Activated CD4-positive, alpha-beta T cell treated with anti-CD3 and anti-CD28 coated beads, Interleukin-2, amount 50 U/mL, for 24 hours (primary cell): Measurements from ENCODE around the gene LASP1.

Experiments
- DNase-seq, 2 donors: peaks; one replicate each; pipeline ENCODE4 v3.0.0-alpha.2; 2020; ENCODE audit warnings: low read depth in 1 of 2, low spot score in 1 of 2

Gene LASP1

GRCh38 chr17:38868817-38869525, 887 bp upstream of the LASP1 start:
- peak; percentile 93 to 96 for DNase-seq

DNA sequence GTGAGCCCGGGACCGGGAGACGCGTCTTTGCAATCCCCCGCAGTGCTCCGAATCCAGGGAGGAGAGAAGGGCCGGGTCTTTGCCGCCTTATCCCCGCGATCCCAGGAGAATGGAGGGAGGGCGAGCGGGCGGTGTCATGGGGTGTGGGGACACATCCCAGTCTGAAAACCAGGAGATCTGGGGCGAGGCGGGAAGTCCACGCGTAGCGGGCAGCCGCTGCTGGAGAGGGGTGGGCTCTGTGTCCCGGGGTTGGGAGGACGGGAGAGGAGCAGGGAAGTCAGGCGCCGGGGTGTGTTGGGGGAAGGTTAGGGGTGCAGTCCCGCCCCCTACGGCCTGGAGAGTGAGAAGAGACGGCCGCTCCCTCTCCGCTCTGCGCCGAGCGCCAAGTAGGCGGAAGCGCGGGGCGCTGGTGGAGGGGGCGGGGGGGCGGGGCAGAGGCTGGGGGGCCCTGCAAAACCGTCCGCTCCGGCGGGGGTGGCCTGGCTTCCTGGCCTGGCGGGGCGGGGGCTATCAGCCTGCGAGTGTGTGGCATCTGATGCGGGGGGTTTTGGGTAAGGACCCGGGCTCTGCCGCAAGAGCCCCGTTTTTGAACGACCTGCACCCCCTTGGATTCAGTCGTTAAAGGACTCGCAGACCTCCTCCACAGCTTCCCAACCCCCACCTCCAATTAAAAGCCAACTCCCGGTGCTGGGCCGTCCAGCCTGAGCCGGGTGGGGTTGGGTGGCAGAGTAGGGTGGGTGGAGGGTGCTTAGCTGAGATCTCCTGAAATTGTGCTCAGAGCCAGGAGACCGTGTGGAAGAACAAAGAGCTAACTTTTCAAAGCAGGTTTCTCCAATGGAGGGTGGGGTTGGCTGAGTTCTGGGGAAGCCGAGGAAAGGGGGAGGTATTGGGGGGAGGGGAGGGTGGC, 654 bp downstream of the LASP1 start:
- peak; percentile 35 to 60 for DNase-seq

GRCh38 chr17:38871247-38872015, 1.6 kb downstream of the LASP1 start:
- peak; percentile 55 to 77 for DNase-seq

GRCh38 chr17:38872027-38872511, 2.2 kb downstream of the LASP1 start:
- DNase-seq, result no peak

DNA sequence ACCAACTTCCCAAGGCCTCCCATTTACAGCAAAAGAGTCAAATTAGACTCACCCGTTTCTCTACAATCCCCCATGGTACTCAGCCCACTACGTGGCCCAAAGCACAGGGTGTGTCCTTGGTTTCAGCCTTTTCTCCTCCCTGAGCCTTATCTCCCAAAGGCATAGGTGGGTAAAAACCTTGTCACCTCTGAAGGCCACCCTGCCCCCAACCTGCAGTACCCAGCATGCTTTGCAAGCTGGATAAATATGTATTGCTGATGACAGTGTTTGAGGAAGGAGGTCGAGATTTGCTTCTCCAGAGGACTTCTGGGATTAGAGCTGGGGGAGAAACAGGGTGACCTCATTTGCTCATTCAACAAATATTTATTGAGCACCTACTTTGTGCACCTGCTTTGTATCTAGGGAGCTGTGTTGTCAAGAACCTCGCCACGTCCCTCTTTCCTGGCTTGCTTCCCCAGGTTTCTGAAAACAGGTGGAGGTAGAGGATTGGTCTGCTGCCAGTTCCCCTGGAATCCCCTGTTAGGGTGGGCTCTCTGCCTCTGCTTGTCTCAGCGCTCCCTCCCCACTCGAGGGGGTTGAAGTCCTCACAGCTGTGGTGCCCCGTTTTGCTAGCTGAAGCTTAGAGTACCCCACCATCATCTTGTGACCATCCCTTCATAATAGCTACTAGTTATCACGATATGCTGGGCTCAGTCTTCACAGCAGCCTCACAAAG, 3.0 kb downstream of the LASP1 start:
- no peak for DNase-seq

GRCh38 chr17:38873640-38874380, 4.0 kb downstream of the LASP1 start:
- DNase-seq, result no peak

DNA sequence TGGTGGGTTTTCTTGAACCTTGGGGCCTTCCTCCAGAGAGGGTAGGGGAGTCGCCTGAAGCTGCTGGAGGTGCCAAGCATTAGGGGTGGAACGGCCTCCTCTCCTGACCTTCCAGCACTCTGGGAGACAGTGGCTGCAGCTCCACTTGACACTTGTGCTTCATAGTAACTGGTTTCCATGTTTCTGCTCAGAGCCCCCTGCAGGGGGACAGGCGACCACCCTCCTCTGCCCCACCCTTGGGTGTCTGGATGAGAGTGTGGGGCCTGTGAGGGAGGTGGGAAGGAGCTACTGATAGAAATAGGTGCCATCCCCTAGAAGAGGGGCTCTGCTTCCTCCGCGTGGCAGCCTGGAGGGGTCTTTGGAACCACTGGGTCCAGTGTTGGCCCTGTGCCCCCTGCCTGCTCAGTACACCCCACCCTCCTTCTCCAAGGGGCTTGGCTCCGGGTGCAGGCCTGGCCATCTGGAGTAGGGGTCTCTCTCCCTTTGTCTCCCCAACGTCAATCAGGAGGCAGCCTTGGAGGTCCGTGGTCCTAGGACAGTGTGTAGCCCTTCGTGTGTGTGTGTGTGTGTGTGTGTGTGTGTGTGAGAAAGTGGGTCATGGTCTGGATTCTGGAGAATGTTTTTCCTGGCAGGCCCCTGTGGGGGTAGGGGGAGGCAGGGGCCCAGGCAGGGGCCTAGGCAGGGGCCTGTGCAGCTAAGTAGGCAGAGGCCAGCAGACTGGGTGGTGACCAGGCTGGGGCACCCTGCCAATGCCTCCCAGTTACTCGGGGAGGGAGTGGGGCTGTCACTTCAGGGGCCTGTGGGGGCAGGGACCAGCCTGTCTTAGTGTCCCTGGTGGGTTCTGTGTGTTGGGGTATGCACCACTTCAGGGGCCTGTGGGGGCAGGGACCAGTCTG, 4.9 kb downstream of the LASP1 start:
- no peak for DNase-seq

DNA sequence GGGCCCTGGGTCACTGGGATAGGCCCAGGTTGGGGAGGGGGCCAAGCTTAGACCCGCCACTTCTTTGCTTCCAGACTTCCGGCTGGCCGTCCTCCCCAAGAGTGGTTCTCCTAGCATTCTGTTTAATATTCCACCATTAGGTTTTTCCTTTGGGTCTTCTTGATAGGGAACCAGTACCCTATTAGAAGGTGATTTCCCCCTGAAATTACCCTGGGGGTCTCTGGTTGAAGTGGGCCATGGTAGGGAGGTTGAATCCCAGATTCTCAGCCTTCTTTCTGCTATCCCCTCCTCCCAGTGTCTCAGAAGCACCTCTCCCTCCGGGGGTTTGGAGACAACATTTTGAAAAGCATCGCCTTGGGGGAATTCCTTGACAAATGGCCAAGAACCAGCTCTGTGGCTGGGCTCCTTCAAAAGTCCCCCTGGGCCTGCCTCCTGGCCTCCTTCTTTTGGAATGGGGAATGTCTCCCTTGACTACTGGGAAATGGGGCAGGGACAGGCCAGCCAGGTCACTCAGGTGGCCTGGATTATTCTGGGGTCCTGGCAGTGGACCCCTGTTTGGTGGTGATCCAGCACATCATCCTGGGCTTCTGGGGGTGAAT, 5.7 kb downstream of the LASP1 start:
- DNase-seq, result no peak

DNA sequence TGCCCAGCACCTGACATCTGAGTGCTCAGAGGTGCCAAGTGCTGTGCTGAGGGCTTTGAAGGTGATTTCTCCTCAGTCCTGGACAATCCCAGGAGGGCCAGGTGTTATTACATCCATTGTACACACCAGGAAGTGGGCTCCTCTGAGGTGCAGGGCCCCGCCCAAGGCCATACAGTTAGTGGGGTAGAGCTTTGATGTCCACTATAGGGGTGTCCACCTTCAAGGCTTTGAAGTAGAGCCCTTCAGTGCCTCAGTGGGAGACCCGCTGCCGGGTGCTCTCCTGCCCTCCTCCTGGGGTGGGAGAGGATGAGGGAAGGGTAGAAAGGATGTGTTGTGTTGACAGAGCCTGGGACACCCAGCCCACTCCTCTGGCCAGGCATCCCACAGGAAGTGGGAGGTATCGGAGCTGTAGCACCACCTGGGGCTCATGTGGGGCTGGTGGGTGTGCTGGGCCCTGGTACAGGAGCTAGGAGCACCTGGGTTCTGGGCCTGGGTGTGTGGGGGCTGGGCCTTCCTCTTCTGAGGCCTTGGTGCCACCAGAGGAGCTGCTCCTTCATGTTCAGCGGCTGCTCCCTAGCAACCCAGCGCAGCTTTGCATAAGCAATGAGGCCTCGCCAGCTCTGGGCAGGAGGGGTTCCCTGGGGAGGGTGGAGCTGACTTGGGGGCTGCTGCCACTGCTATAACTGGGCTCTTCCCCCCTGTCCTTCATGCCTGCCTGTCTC, 7.4 kb downstream of the LASP1 start:
- no peak for DNase-seq

DNA sequence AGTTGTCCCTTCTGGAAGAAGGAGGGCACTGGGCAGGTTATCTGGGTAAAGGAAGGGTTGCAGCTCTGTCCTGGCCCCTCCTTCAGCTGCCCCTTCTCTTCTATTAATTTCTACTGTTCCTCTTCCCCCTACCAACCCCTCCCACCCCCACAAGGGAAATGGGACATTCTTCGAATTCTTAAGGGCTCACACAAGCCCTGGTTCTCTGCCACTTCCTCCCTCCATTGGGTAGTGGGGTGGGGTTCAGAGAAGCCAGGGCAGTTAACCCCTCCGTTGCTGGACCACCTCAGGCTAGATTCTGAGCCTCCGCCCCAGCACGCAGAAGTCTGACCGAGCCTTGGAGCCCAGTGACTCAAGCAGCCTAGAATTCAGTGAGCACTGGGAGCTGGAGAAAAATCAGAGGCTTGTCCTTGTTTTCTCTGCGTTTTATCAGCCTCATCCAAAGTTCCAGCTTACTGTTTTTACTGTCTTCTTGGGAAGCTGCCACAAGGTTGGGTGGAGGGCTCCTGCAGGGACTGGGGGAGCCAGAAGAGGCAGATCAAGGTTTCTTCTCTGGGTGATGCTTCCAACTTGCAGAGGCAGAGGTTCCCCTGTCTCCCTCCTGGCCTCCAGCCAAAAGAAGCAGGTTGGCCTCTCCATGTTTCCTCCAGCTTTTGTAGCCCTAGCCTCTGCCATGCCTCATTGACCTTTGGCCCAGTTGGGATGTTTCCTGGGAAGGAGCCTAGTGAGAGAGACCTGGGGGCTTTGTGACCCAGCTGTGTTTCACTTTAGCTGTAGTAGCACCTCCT, 10.2 kb downstream of the LASP1 start:
- no peak for DNase-seq

DNA sequence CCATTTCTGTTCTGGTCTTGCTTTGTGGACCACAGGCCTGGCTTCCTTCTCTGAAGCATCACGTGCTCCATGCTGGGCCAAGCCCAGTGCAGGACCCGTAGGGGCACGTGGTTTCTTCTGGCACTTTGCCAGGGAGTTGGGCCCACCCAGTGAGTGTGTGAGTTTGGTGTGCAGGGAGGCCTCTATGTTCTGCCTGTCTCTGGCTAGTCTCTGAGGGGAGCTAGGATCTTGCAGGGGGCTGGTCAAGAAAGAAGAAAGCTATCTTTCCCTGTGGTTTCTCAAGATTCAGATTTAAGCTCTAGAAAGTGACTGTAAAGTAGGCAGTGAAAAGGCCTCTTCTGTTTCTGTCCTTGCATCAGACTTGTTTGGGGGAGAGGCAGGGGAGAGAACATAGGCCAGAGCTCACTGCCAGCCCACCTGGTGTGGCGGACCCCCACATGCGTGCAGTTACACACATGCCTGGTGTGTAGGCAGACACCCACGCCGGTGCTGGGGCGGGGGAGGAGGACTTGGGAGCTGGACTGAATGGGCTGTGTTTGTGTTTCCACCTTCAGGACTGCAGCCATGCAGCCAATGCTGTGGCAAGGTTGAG, 11.8 kb downstream of the LASP1 start:
- no peak for DNase-seq

DNA sequence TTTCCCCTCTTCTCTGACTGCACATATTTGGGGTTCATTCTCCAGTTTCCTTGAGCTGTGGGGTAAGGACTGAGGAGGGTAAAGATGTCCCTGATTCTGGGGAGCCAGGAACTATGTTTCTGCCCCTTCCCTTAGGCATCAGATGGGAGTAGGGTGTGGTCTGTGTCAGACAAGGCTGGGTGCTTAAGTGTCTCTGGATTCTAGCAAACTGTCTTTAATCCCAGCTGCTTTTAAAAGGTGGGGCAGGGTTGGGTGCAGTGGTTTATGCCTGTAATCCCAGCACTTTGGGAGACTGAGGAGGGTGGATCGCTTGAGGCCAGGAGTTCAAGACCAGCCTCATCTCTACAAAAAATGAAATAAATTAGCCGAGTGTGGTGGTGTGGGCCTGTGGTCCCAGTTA, 13.0 kb downstream of the LASP1 start:
- DNase-seq, result no peak

GRCh38 chr17:38883592-38884526, 14.0 kb downstream of the LASP1 start:
- no peak for DNase-seq

GRCh38 chr17:38885044-38885727, 15.3 kb downstream of the LASP1 start:
- DNase-seq, result no peak
